Stimulated activated CD8-positive, alpha-beta memory T cell treated with anti-CD3 and anti-CD28 coated beads, Interleukin-7, amount 100 ng/mL, for 1 hour (primary cell): ENCODE results near the gene GGNBP2.

Source experiments
- DNase-seq, 2 donors: peaks; one replicate each; pipeline ENCODE4 v3.0.0-alpha.2; 2020; ENCODE audit warnings: low read depth in 2 of 2

GGNBP2 gene

DNA sequence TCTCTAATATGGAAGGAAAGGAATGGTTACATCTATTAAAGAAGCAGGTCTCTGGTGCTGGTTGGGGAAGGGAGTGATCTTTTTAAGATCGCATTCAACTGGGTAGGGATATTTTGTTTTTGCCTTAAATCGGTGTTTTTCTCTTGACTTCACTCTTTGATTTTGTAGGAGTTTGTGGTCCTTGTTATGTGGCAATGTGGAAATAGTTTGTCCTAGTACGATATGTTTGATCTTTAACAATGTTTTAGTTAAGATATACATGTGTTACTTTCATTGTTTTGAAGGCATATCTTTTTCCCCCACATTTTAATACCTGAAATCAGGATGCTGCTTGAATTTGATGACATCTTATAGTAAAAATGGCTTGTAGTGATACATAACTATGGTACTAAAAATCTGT, 8.7 kb downstream of the GGNBP2 start:
- DNase-seq, result no peak

DNA sequence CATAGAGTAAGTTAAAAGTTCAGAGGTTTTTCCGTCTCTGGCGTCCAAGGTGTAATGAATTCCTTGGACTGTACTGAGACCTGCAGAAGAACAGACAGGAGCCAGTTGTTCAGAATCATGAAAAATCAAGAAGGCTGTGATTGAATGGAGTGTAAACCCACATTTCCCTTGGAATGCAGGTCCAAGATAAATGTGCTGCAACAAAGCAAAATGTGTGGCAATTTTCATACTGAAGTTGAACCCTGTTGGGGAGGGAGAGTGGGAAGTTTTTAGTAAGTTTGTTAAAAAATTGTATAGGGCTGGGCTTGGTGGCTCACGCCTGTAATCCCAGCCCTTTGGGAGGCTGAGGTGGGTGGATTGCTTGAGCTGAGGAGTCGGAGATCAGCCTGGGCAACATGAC, 21.4 kb downstream of the GGNBP2 start:
- DNase-seq, result no peak

DNA sequence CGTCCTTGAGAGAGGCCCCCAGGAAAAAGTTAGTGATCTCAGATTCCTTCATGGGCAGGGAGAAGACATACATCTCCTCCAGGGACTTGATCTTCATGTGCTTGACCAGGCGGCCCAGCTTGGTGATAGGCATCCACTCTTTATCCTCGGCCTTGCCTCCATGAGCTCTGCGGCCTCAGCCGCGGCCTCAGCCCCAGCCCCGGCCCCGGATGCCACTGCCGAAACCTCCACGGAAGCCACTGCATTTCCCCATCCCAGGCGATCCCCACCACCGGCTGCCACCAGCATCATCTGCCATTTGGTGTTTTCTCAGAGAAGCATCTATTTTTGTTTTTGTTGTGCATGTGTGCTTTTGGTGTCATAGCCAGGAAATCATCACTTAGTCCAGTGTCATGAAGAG, 30.3 kb downstream of the GGNBP2 start:
- DNase-seq, result no peak

DNA sequence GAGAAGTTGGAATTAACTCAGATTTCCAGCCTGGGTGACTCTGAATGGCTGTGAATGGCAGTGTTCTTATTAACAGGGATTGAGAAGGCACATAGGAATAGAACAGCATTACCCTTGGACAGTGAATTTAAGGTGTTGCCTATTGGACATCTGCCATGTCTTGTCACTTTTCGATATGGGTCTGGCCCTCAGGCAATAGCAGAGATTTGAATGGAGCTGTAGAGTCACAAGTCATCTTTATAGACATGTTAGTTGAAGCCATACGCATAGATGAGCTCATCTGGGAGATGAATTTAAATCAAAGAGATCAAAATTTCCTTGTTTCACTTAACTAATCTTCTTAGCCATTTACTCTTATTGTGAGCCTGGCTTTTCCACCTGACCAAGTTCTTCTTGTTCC, 32.1 kb downstream of the GGNBP2 start:
- no peak for DNase-seq

DNA sequence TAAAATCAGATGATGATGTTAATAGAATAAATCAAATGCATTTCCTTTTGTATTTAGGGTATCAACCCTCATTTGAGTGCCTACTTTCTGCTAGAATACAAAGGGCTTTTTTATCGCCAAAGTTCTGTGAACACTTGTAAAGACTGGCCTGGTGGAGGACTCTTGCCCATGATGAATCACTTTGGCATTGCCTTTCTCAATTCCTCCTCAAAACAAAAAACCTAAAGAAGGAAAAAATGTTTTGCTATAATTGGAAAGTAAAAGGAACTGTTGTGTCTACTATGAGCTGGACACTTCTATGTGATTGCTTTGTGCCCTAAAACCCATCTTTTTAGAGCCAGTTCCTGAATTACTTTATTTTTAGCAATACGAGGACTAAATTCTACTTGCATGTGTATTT, 34.0 kb downstream of the GGNBP2 start:
- DNase-seq, result no peak

DNA sequence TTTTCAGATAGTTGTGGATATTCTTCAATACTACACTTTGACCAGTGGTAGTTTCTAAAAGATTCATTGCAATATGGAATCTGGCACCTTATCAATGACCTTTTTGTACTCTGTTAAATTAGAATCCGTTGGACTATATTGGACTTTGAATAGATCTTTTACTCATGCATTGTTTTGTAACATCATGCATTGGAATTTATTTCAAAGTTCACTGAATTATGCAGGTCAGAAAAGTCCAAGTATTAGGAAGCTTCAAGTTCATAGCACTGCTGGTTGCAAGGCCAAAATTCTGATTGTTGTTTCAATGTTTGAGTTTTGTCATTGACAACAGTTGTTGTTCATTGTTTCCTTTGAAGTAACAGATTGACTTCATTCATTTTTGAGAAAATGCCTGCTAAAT, 39.1 kb downstream of the GGNBP2 start:
- DNase-seq, result no peak

DNA sequence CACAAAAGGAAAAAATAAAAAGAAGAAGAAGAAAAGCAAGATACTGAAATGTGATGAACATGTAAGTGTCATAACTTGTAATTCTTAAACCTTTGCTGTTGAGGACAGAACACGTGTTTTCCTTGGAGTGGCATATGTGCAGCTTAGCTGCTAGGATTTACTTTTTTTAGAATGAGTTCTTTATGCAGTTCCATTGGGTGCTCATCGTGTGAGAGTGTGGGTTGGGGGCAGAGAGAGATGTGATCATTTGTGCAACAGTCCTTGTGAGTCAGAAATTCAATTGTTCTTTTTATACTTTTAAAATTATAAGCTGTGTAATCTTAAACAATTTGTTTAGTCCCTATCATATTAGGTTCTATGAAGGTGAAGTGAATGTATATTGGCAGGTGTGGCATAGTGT, 41.4 kb downstream of the GGNBP2 start:
- no peak for DNase-seq

DNA sequence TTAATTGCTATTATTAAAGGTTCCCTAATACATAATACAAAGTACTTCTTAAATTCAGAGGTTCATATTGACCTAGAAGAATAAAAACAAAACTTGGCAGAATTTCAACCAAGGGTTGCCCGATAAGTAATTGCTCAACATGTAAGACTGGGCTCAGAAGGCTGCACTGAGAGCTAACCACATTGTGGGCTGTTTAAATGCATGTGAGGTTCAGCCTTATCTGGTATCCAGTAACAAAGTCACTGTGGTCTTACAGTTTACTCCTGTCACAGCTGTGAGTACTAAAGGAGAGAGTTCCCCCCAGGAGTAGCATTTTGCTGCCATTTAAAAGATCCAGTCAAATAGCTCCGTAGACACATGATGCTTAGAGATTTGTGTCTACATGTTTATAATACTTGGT, 45.4 kb downstream of the GGNBP2 start:
- no peak for DNase-seq

DNA sequence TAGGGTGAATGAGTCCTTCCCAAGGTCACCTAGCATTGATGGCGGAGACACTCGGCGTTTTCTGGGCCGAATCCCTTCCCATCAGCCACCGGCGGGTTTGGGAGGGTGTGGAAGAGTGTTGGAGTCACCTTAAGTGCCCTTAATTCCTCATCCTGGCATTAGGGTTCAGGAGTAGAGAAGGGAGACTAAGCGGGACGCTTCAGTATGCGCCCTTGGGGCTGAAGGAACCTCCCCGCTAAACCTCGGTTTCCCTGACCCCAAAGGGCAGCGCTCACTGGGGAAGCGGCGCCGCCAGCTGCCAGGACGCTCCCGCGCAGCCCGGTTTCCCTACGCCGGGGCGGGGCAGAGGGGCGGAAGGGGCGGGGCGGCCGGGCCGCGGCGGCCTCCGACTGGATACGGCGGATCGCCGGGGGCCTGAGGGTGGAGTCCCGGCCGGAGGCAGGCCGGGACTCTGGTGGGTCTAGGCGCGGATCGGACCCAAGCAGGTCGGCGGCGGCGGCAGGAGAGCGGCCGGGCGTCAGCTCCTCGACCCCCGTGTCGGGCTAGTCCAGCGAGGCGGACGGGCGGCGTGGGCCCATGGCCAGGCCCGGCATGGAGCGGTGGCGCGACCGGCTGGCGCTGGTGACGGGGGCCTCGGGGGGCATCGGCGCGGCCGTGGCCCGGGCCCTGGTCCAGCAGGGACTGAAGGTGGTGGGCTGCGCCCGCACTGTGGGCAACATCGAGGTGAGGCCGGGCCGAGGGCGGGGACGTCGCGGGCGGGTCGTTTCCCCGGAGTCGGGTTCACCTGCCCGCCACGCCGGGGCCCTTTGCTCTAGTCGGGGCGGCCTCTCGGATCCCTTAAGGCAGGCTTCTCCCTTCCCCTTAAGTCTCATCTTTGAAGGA, 47.0 kb downstream of the GGNBP2 start, which contains the start of gene DHRS11:
DHRS11 (plus strand) TSS at position 446 of the 882 bp plus-strand sequence; CDS start at position 577, 131 bp downstream.
- DNase-seq, result peak; percentile 61 to 62

DNA sequence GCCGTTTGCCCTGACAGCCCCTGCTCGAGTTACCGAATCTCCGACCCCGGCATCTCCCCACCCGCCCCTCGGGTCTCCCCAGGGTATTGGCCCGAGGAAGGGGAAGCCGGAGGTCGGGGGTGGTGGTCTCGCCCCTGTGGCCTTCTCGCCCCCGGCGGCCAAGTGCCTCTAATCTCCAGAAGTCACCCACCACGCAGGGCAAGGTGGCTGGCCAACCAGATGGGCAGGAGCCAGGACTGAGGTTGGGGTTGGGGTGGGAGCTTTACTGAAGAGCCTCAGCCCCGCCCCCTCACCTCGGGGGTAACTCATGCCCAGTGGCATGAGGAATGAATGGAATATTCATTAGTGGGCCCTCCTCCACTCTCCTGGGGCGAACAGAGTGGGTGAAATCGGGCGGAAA, 47.6 kb downstream of the GGNBP2 start:
- no peak for DNase-seq

DNA sequence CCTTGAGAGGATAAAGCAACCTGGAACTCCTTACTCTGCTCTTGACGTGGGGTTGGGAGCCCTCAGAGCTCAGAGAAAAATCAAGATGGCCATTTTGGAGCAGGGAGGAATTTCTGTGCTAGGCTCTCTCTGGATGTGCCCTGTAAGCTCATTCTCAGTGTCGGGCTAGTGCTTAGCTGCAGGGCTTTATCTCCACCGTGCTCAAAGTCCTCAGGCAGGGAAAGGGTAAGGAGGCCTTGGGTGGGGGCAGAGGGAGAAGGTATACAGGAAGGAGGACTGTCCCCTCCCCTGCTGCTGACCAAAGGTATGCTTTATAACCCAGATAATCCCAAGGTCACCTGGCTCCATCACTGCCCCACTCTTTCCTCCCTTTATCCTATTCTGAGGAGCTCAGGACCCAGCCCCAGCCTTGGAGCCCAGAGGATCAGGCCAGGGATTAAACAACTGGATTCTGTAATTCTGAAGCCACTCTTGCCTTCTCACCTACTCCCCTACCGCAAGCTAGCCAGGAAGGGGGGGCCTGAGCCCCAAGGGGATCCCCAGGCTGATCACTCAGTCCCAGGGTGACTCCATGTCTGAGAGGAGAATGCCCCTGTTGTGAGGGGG, 48.1 kb downstream of the GGNBP2 start:
- no peak for DNase-seq

DNA sequence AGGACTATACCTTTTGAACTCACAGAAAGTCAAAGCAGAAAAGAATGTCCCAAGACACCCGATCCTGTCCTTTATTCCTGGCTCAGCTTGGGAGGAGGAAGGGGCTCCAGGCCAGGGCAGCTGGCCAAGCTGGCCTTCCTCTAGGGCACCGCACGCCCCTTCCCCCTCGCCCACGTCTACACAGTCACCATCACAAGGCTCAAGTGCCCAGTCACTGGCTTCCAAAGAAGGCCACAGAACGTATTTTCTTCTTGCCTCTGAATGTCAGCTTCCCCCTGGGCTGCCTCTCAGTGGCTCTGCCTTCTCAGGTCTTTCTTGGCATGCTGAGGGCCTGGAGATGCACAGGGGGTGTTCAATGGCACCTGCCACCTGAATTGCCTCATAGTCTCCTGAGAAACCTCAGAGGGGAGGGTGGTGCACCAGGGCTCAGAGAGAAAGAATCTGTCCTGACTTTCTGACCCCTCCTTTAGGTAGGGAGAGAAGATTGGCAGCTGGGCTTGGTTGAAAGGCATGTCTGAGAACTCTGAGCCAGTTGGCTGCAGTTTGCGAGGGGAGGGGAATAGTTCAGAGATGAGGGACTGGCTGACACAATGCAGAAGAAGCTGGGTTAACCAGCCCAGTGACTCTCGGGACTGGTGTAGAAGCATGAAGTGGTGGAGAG, 49.1 kb downstream of the GGNBP2 start:
- DNase-seq, result no peak

DNA sequence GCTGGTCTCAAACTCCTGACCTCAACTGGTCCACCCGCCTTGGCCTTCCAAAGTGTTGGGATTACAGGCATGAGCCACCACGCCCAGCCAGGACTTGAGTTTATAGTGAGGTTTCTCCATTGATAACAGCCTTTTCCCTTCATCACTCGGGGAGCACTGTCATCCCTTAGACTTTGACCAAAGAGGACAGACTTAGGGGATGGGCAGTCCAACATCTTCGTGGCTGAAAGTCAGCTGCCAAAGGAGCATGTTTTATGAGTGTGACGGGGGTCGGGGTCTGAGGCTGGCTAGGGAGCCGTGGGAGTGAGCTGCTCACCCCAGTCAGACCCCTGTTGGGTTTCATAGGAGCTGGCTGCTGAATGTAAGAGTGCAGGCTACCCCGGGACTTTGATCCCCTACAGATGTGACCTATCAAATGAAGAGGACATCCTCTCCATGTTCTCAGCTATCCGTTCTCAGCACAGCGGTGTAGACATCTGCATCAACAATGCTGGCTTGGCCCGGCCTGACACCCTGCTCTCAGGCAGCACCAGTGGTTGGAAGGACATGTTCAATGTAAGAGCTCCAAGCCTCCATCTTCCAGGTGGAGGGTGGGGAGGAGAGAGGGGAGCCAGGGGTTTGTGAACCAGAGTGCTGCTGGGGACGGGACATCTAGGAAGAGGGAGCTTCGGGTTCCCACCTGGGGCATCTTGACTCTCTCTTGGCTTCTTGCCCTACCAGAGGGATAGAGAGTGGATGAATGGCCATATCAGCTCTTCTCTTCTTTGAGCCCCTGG, 50.1 kb downstream of the GGNBP2 start:
- DNase-seq, result no peak

DNA sequence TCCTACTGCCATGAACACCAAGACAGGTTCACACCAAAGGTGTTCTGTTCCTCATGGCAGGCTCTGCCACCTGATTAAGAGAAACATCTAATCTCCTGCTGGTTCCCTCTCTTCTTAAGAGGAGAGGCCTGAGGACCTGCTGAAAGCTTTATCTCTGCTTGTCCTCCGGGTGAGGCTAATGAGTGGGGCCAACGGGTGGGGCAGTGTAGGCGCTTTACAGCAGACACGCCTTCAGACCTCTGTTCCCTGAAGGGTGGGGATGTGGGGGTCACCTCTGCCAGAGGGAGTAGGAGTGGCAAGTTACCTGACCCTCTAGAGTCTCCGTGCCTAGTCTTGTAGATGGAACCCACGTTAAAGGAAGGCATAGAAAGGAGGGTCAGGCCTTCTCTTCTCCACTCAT, 52.5 kb downstream of the GGNBP2 start:
- DNase-seq, result no peak

DNA sequence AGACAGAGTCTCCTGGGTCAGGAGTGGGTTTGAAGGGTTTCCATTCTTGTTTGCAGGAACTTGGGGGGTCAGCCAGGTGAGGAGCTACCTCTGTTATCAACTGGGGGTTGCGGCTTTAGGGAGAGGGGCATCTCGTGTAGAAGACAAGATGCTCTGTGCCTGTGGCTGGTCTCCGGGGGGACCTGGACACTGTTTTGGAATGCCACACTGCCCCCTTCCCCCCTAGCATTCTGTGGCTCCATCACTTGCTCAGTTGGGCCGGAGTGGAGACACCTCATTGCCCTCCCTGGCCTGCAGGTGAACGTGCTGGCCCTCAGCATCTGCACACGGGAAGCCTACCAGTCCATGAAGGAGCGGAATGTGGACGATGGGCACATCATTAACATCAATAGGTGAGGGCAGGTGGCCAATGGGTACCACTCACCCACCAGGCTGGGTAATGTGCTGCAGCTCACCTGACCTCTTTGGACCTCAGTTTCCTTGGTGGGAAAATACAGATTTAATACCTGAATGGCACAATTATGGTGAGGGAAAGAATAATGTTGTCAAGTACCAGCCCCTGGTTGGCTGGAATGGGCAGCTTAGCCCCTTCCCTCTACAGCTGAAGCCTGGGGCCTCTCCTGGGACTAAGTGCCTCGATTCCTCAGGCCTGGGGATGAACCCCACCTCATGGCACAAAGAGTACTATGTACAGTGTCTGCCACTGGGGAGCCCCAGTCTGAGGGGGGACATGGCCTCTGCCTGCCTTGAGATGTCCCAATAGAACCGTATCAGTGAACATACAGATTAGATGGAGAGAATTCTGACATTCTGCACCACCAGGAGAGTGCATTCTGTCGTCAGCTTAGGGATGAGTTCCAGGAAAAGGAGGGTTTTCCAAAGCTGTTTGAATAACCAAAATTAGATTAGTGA, 53.4 kb downstream of the GGNBP2 start:
- DNase-seq, result no peak

DNA sequence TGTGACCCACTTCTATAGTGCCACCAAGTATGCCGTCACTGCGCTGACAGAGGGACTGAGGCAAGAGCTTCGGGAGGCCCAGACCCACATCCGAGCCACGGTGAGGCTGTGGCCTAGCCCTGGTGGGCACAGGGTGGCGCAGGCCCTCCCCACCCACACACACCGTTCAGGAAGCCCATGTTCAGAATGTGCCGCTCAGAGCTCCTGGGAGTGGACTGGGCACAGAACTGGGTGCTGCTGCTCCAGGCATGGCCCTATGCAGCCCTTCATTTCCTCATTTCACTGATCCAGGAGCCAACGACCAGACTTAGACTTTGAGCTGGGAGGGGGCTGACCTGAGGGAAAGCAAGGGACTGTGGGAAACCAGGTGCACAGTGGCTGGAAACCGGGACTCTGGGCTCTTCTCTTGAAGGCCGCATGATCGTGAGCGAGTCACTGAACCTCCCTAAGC, 54.3 kb downstream of the GGNBP2 start:
- no peak for DNase-seq

DNA sequence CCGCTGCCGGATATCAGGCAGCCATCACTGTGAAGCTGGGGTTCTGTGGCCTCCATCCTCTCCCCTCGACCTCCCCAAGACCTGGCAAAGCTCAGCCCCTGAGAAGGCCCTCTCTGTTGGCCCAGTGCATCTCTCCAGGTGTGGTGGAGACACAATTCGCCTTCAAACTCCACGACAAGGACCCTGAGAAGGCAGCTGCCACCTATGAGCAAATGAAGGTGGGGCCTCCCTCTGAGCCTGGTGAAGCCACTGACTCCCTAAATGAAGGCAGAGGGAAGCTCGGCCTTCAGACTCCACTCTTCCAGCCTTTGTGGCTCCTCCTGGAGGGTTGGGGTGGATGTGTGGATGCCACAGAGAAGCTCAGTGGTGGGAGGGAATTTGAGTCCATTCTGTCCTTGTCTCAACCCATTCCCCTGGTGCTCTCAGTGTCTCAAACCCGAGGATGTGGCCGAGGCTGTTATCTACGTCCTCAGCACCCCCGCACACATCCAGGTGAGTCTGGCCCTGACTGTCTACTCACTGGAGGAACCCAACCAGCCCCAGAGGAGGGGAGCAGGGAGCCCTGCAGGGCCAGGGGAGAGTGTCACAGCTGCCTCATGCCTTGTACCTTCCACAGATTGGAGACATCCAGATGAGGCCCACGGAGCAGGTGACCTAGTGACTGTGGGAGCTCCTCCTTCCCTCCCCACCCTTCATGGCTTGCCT, 55.0 kb downstream of the GGNBP2 start:
- DNase-seq, result no peak

DNA sequence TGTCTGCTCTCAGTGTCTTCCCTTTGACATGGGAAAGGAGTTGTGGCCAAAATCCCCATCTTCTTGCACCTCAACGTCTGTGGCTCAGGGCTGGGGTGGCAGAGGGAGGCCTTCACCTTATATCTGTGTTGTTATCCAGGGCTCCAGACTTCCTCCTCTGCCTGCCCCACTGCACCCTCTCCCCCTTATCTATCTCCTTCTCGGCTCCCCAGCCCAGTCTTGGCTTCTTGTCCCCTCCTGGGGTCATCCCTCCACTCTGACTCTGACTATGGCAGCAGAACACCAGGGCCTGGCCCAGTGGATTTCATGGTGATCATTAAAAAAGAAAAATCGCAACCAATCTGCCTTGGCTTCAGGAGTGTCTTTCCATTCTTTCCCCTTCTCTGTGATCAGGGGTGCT, 55.7 kb downstream of the GGNBP2 start:
- no peak for DNase-seq

DNA sequence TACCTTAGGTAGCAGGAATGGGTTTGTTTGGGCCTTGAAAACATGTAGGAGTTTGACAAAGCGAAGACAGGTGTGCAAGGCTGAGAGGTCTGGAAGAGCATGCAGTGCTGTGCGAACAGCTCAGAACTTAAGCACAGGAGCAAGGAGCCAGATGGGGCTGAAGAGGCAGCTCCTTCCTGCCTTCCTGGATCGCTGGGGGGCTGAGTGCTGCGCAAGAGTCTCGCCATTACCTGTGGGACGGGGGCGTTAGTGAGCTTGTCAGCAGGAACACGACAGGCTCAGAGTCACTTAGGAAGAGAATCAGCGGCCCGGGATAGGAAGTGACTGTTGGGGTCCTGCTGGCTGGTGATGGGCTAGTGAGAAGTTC, 56.2 kb downstream of the GGNBP2 start:
- DNase-seq, result no peak

DNA sequence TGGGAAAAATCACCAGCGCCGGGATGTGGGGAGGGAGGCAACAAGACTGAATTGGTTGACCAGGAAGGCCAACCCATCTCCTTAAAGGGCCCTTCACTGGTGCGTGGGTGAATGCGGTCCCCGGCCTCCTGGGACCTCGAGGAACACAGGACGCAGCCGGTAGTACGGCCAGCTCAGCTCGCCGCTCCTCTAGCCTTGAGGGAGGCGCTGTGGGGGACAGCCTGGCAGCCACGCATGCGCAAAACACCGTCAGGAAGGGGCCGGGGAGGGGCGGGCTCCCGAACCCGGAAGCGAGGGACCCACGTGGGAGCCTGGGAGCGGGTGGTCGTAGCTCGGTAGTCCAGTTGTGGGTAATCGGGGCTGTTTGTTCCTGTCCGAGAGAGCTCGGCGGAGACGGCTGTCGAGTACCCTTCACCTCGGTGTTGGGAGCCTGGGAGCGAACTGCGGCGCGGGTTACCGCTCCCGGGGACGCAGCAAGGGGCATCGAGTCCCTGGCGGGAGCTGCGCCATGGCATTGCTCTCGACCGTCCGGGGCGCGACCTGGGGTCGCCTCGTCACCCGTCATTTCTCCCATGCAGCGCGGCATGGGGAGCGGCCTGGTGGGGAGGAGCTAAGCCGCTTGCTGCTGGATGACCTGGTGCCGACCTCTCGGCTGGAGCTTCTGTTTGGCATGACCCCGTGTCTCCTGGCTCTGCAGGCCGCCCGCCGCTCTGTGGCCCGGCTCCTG, 56.7 kb downstream of the GGNBP2 start, which contains the start of gene MRM1:
MRM1 (plus strand) TSS at position 281 of the 727 bp plus-strand sequence; CDS start at position 509, 228 bp downstream.
- peak; percentile 82 to 85 for DNase-seq
